Measurements from ENCODE around the gene COMMD6. TPM values are rescaled to one million over a fixed set of nuclear protein-coding genes. Genes with fewer than 3 reads are reported as not detected.

COMMD6 gene
- 56.9 and 115 TPM in 2 replicates for total RNA-seq

DNA sequence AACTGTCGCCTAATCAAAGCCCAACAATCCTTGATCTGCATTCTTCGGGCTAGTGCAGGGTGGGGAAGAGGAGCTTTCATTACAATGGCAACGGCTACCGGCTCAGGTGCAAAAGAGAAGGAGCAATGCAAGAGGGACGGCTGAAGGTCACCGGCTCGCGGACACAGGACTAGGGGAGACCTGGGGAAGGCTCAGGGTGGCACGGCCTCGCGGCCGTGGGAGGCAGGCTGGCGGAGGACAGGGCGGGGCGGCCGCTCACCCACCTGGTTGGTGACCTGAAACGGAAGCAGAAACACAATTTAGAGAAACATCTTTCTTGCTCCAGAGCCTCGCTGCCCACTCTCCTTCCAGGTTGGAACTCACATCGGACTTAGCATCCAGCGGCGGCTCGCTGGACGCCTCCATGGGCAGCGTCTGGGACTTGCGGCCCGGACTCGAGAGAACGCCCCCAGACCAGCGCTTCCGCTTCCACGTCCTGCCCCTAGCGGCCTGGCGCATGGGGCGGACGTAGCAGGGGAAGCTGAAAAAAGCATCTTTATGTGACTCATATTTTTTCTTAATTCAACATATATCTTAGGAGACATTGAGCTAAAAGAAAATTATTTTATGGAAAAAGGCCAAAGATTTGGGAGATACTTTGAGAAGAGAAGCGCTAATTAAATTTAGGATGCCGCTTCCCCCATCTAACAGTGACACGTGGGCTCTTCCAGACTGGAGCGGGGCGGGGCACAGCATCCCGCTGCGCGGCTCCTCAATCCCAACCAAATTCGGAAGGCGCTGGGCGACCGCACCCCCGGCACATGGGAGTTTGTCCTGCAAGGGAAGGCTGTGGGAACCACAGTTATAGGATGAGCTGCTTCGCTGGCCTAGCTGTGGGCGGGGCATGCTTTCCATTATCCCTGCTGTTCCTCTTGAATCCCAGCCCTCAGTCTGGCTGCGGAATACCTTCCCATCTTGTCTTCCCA is at the start of gene COMMD6:
COMMD6 (minus strand) TSS at position 441 of the 965 bp plus-strand sequence; CDS start at position 405, 36 bp downstream.

DNA sequence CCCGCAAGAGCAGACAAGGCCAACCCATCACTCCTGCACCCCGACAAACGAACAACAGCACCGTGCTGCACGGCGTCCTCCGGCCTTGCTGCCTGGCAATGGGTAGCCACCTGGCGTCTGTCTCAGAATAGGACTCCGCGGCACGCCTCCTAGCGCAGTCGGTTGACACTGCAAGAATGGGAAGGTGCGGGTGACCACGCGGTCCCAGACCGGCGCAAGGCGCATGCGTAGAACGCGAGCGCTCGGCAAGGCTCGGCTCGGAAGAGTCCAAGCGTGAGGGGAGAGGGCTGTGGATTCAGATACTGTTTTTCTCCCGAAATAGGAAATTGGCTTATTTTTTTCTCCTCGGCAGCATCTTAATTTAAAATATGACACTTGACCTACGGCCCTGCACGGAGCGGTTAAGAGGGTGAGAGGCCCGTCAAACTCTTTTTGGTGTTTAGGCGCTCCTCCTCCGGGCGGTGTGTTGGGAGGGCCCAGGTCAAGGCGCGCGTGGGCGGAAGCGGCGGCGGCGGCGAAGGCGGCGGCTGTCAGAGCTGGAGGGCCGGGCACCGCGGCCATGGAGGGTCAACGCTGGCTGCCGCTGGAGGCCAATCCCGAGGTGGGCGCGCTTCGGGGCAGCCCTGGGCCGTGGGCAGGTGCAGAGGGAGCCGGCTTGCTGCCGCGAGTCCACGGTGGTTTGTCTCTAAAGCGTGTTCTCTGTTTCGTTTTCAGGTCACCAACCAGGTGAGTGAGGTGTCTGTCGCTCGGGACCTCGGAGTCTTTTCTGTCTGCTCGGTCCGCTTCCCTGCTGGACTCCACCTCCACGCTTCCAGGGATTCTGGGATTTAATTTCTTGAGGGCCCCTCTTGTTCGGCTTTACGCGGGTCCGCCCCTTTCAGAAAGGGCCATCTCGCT is 11.9 kb upstream of the COMMD6 start, which contains the start of gene UCHL3:
UCHL3 (plus strand) TSS at position 530 of the 897 bp plus-strand sequence; CDS start at position 560, 30 bp downstream.

DNA sequence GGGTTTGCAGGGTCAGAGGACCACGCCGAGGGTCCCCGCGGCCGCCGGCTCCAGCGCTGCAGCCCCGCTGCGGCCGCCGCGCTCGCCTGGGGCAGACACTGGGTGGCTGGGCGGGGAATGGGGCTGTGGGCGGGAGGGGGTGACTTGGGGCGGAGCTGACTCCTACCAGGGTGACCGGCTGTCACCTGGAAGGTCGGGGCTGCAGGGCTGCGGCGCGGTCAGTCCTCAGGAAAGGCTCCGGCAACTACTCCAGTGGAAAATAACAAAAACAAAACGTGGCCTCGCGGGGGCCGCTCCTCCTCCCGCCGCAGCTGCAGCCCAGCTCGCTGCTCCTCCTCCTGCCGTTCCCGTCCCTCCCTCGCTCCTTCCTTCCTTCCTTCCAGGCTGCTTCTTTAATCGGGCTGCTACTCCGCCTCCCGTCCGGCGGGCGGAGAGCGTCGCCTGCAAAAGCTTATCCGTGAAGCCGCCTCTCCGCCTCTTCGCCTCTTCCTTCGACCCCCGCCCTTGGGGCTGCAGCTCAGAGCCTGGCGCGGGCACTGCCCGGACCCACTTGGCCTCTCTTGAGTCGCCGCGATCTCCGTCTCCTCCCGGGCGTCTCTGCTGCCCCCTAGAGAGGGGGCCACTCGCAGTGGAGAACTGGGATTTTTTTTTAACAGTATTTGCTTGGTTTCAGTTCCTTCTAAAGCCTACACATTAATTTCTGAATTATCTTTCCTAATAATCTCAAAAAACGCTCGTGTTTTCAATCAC is 55.4 kb downstream of the COMMD6 start, which contains the start of gene TBC1D4:
TBC1D4 (minus strand) TSS at position 100 of the 750 bp plus-strand sequence. CDS start 402 bp downstream, outside the sequence.

Other genes starting within 250 kb of the COMMD6 start
- 65.1 and 75.2 TPM in 2 replicates for gene TBC1D4, start 55.7 kb downstream of the COMMD6 start, total RNA-seq
- gene UCHL3, start 11.9 kb upstream of the COMMD6 start, total RNA-seq = 26.5 and 35.8 TPM in 2 replicates
- gene LMO7, start 98.5 kb upstream of the COMMD6 start, total RNA-seq = 18.2 and 34.7 TPM in 2 replicates

Measured in dermis lymphatic vessel endothelial cell (primary cell).